Gastroesophageal sphincter (tissue), 3 donors: ENCODE results near the gene USP47.

Source experiments
- CTCF ChIP-seq, 4 experiments: fragments of 200-600 bp in 2 of 4; fragments of 450-650 bp in 2 of 4; sonication (generic) in 1 of 4; IDR thresholded peaks; one replicate each; pipeline ENCODE4 v1.5.1; 2017 to 2019; ENCODE audit warnings: antibody characterized with exemption in 4 of 4, mild to moderate bottlenecking in 2 of 4, moderate library complexity in 2 of 4
- POLR2A ChIP-seq, 2 donors: fragments of 450-650 bp; IDR thresholded peaks; one replicate each; pipeline ENCODE4 v1.6.1; 2017; ENCODE audit warnings: antibody characterized with exemption in 2 of 2, mild to moderate bottlenecking in 2 of 2, moderate library complexity in 1 of 2
- POLR2AphosphoS5 ChIP-seq: sonication (generic); formaldehyde crosslinking; IDR thresholded peaks from one replicate; pipeline ENCODE4 v1.6.1; 2017; ENCODE audit warnings: antibody characterized with exemption

GRCh38 chr11:11844272-11844671 lies 2.5 kb downstream of the USP47 start:
- TF ChIP-seq CTCF (IDR thresholded peaks at IDR 0.05) = no peak
- TF ChIP-seq POLR2A (IDR thresholded peaks at IDR 0.05) = no peak
- no peak for TF ChIP-seq POLR2AphosphoS5
